GM19328 (cell line): ENCODE data around the gene FARS2.

ENCODE experiments used
- ATAC-seq: cut with Tn5 transposase; IDR thresholded peaks from one replicate; pipeline ENCODE4 v1.9.1; 2021; ENCODE audit warnings: mild to moderate bottlenecking, moderate library complexity; ENCODE audit not compliant: unreplicated experiment

FARS2 gene

DNA sequence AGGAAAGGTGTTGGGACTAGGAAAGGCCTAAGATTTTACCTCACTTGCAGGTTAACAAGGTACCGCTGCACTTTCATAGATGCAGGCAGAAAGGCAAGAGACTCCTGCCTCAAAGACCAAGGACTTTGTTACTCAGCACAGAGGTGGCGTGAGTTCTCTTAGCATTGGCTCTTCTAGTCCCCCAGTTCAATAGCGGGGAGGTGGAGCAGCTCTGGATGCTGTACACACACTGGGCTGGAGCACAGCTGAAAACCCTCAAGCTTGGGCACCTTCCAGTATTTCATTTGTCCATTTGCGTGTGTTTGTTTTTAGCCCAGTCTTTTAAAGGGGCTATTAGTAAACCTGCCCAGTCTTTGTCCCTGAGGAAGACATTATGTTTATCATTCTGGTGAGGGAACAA lies 345.2 kb downstream of the FARS2 start:
- ATAC-seq, result no peak

DNA sequence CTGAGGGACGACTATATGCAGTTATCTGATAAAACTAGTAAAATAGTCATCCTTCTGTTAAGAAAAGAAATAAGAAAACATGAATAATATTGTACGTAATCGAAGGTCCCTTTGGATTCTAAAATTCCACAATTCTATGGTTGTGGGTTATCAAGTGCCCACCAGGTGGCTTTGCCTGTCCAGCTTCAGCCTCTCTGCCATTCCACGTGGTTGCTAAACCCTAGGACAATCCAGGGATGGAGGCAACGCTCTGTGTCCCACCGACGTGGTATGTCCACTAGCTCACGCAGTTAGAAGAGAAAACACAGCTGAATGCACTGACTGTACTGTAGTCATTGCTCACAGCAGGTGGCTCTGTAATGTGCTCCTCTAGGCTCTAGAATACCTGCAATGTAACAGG lies 349.3 kb downstream of the FARS2 start:
- no peak for ATAC-seq

DNA sequence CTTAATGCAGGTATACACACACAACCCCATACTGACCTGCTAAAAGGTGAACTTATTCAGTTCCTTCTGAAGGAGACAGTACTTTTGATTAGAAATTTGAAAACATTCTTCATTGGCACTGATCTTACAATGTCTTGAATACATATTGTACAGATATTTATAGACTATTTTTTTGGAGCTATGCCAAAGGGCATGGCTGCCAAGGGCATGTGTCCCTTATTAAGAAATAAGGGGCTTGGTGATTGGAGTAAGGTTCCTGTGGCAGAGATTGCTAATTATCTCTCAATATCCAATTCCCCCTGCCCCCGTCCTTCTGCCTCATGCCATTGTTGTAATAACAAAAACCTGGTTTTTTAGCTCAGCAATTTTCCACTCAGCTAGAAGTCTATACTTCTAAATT lies 355.9 kb downstream of the FARS2 start:
- ATAC-seq, result no peak

GRCh38 chr6:5619249-5619648 lies 357.9 kb downstream of the FARS2 start:
- ATAC-seq, result no peak

DNA sequence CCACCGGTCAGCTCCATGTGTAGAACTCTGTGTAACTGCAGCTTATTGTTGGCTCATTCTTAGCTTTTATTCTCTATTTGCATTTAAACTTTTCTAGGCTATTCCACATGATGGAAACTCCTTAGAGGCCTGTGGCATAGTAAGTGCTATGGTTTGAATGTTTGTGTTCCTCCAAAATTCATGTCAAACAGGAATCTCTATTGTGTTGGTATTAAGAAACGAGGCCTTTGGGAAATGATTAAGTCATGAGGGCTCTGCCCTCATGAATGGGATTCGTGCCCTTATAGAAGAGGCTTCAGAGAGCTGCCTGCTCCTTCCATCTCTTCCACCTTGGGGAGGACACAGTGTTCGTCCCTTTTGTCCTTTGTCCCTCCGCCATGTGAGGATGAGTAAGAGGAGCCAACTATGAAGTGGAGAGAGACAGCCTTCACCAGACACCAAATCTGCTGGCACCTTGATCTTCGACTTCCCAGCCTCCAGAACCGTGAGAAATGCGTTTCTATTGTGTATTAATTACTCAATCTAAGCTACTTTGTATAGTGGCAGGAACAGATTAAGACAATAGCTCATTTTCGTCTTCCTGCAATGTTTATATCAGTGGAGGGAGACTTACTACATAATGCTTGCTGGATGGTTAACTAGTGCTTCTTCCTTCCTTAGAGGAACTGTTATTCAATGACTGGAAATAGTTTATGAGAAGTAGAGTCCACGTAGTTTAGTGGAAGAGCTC lies 361.1 kb downstream of the FARS2 start:
- ATAC-seq, result no peak

DNA sequence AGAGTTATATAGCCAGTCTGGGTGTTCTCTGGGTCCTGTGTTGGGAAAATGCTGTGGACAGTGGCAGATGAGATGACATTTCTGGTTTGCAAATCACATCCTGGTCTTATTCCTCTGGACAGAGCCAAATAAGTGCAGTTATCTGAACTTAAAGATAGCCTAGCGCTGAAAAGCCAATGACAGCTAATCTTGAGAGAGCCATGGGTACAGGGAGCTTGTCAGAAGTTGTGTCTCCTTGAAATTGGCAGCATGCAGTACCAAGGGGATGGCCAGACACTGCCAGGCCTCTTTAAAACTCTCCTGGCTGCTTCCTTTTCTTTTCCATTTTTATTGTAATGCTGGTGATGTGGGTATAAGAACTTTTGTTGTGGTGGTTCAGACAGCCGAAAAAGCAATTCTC lies 362.5 kb downstream of the FARS2 start:
- no peak for ATAC-seq

GRCh38 chr6:5624256-5624655 lies 362.9 kb downstream of the FARS2 start:
- ATAC-seq, result no peak

DNA sequence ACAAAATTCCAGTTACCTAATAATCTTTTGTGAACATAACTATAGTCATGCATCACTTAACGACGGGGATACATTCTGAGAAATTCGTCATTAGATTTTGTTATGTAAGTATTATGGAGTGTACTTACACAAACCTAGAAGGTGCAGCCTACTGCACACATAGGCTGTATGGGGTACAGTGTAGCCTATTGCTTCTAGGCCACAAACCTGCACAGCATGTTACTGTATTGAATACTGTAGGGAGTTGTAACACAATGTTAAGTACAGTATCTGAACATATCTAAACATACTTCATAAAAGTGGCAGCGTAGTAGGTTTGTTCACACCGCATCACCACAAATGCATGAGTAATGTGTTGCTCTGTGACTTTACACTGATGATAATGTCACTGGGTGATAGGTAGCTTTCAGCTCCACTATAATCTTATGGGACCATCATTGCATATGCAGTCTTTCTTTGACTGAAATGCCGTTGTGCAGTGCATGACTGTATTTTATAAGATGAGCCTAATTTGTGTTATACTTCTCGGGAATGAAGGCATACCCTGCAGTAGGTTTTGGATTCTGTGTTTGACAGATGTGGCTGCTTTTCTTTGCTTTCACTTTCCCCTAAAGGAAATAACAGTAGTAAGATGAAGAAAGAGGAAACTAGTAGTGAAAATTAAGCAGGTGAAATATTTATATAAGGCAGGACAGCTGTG lies 365.6 kb downstream of the FARS2 start:
- ATAC-seq, result peak; percentile 75

DNA sequence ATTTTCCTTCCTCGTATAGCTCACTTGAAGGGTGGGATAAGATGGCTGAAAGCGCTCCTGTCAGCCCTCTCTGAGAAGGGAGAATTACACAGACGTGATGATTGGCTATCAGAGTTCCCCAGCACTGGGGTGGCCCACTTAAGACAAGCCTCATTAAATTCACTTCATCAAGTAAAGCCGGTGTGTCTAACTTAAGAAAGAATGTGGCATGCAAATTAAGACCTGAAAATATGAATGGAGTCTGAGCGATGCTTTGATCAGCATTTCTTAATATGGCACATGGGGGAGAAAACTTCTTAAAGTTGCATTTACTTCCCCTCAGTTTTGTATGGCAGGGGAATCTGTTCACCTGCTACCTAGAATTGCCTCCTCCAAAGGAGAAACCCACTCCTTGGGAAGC lies 369.3 kb downstream of the FARS2 start:
- ATAC-seq, result no peak

GRCh38 chr6:5632348-5632935 lies 371.1 kb downstream of the FARS2 start:
- no peak for ATAC-seq

DNA sequence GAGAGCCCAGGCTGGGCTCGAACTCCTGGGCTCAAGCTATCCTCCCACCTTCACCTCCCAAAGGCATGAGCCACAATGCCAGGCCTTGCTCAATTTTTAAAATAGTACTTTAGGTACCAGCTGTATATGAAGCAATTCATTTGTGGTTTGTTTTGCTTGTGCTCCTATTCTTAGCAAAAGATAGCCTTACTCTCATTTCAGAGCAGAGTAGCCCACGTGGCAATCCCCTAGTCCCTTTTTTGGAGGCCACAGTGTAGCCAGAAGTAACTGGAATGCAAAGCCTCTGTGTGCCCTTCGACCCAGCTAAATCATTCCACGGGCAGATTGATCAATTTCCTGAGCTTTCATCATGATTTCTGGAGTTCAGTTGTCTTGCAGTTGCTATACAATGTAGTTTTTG lies 373.2 kb downstream of the FARS2 start:
- ATAC-seq, result no peak

GRCh38 chr6:5636210-5637030 lies 375.1 kb downstream of the FARS2 start:
- ATAC-seq, result no peak

- no peak for ATAC-seq
These were observed 376.4 kb downstream of the FARS2 start for GRCh38 chr6:5637714-5638113.

DNA sequence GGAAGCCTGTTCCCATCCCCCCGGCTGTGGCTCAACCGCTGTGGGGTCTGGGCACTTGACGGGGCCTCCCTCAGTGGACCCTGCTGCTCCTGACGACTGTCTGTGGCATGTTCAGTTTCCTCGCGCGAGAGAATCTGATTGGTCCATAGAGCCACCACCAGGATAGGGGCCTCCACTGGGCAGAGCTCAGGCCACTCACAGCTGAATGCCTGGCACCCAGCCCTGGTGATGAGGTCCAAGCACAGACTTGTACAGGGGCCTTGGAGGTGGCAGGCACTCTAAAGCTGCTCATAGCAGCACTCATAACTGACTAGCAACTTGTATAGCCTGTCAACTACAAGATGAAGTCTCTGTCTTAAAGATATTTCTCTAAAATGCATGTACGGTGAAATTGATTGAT lies 377.4 kb downstream of the FARS2 start:
- no peak for ATAC-seq

DNA sequence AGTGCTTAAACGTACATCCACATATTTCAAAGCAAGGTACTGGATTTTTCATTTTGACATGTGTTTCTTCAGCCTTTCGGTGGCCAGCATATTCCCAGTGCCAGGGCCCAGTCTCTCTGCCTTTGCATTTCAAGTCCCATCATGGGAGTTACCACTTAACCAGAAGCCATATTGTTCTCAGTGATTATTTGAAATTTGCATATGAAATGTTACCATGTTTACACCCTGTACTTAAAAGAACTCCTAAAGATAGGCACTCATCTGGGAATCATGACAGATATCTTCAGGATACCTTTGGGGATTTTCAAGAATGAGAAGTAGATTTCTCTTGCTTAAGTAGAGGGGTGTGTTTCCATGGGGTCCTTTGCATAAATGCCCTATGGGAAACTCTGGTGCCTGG lies 377.9 kb downstream of the FARS2 start:
- ATAC-seq, result no peak

GRCh38 chr6:5640614-5641013 lies 379.3 kb downstream of the FARS2 start:
- ATAC-seq, result no peak

DNA sequence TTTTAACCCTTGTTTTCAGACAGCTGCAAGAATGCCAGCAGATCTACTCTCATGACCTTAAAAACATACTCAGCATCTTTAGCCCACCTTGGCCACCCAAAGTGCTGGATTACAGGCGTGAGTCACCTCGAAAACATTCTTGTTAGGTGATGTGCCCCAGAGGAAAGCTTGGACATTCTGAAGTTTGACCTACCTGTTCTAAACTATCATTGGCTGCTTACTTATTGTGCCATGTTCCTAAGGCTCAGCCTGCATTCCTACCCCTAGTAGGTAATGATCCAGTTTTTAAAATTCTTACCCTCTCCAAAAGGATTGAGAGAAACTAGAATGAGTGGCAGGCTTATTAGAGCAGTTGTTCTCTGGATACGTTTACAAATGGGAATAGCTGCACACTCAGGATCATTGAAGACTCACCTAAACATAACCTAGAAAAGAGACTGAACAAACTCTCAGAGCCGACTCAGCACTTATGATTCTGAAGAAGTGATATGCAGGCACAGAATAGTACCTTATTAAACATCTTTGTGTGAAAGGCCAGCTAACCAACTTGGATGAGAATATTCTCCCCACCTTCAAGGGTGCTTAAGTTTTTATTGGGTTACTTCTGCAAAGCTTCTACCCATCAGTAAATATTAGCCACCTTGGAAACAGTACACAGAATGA lies 383.3 kb downstream of the FARS2 start:
- no peak for ATAC-seq

GRCh38 chr6:5645328-5646290 lies 384.3 kb downstream of the FARS2 start:
- no peak for ATAC-seq

DNA sequence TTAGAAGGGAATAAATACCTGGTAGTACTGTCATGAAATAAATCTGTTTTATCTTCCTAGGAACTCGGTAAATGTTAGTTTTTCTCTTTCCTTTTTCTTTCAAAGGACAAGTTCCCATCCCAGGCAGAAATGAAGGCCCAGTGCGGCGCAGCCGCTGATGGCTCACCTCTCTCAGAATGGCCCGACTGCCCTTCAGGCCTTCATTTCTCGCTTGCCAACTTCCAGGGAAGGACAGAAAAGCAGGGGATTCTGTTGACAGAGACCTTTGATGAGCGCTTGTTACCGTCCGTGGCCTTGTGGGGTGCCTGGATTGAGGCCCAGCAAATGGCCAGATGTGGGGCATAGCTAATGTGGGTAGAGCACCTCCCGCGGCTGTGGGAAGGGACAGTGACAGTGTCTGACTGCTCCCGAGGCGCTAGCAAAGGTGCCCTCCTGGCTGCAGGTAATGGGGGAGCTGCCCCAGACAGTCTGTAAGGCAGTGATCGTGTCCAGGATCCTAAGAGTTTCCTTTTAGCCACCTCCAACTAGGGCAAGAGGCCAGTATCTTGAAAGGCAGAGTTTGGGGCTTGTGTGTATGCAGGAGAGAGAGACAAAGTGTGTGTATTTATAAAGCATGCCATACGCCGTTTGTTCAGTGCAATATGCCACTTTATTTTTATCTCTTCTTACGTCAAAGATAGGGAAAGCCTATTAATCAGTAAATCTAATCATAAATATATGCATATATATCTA lies 391.3 kb downstream of the FARS2 start:
- no peak for ATAC-seq
